Large intestine (tissue), 3 donors: ENCODE results near the gene METTL13. TPM values are rescaled to one million over a fixed set of nuclear protein-coding genes. Genes with fewer than 3 reads are reported as not detected.

ENCODE experiments used
- DNase-seq, 2 donors: peaks; one replicate each; pipeline versions ENCODE4 v3.0.0 to v3.0.0-alpha.2; 2013
- H3K27ac ChIP-seq: one replicate; pipeline ENCODE4 v1.5.1; 2013; ENCODE audit warnings: low read length
- H3K27me3 ChIP-seq: 2 replicates; pipeline ENCODE4 v1.6.1; 2013; ENCODE audit warnings: low read length; ENCODE audit not compliant: control insufficient read depth, insufficient read depth
- H3K36me3 ChIP-seq: 2 replicates; pipeline ENCODE4 v1.6.1; 2013; ENCODE audit warnings: low read length; ENCODE audit not compliant: control insufficient read depth, insufficient read depth
- H3K4me1 ChIP-seq: one replicate; pipeline ENCODE4 v1.6.1; 2013; ENCODE audit warnings: low read length; ENCODE audit not compliant: control insufficient read depth, insufficient read depth
- H3K4me3 ChIP-seq: one replicate; pipeline ENCODE4 v1.5.1; 2013; ENCODE audit warnings: low read length
- H3K9me3 ChIP-seq: one replicate; pipeline ENCODE4 v1.6.1; 2013; ENCODE audit warnings: mild to moderate bottlenecking, low read depth, low read length, moderate library complexity; ENCODE audit not compliant: control insufficient read depth
- WGBS: methylation state at CpG from one replicate; pipeline ENCODE4 v1.1.5; 2013; ENCODE audit warnings: low lambda C conversion rate; ENCODE audit not compliant: insufficient coverage; 5-methylcytosine and 5-hydroxymethylcytosine counted together
- polyA plus RNA-seq: library from polyadenylated mRNA; unstranded; fragments of 120-200 nt; gene quantifications from one replicate; pipeline ENCODE4 v1.2.1, GENCODE V29; 2013

The METTL13 gene
- polyA plus RNA-seq, 1 donor = 28.2 TPM

GRCh38 chr1:171743081-171743870 is 38.2 kb upstream of the METTL13 start:
- H3K36me3 ChIP-seq = no peaks in the 10 kb centered on the region
- peak overlapping the region; percentile 97 for H3K27ac ChIP-seq
- H3K9me3 ChIP-seq = no peaks in the 10 kb centered on the region
- 20% methylated on average over 1 of the region's 8 CpGs for WGBS
- peak in 1 of 2 donors; percentile 29 for DNase-seq
- H3K4me3 ChIP-seq = no peak overlapping the region
- H3K4me1 ChIP-seq = peaks cover 6% of the 10 kb centered on the region
- no peaks in the 10 kb centered on the region for H3K27me3 ChIP-seq

DNA sequence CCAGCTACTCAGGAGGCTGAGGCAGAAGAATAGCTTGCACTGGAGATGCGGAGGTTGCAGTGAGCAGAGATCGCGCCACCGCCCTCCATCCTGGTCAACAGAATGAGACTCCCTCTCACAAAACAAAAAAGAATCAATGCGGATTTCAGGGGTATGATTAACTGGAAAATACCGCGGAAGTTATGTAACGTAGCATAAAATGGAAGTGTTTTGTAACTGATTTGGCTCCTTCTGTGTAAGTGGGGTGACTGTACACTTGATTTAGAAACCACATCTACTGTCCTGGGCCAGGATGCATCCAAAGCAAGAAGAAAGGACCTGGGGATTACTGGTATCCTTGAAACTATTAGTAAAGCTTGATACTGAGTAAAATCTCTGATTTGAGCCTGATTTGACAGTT is 36.5 kb upstream of the METTL13 start:
- WGBS = 95% methylated on average over 7 of the region's 8 CpGs
- peaks cover 6% of the 10 kb centered on the region for H3K4me1 ChIP-seq
- H3K4me3 ChIP-seq = no peak overlapping the region
- H3K27ac ChIP-seq = no peak overlapping the region
- DNase-seq = no peak
- no peaks in the 10 kb centered on the region for H3K9me3 ChIP-seq
- H3K27me3 ChIP-seq = no peaks in the 10 kb centered on the region
- no peaks in the 10 kb centered on the region for H3K36me3 ChIP-seq

DNA sequence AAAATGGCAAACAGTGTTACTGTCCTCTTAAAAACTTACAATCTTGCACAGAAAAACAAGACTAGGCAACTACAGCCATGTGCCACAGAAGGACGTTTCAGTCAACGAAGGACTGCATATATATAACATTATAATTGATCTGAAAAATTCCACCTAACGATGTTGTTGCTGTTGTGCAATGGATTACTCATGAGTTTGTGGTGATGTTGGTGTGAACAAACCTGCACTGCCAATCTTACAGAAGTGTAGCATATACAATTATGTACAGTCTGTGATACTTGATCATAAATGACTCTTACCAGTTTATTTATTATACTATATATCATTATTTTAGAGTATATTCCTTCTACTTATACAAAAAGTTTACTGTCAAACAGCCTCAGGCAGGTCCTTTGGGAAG is 32.8 kb upstream of the METTL13 start:
- no peak overlapping the region for H3K4me3 ChIP-seq
- no peaks in the 10 kb centered on the region for H3K4me1 ChIP-seq
- DNase-seq = no peak
- H3K36me3 ChIP-seq = no peaks in the 10 kb centered on the region
- no peaks in the 10 kb centered on the region for H3K27me3 ChIP-seq
- no CpG with 5 or more reads among the region's 3 CpGs for WGBS
- H3K27ac ChIP-seq = no peak overlapping the region
- H3K9me3 ChIP-seq = no peaks in the 10 kb centered on the region

- H3K36me3 ChIP-seq = no peaks in the 10 kb centered on the region
- H3K27me3 ChIP-seq = no peaks in the 10 kb centered on the region
- no peak overlapping the region for H3K4me3 ChIP-seq
- no peaks in the 10 kb centered on the region for H3K4me1 ChIP-seq
- no peaks in the 10 kb centered on the region for H3K9me3 ChIP-seq
- no peak for DNase-seq
- H3K27ac ChIP-seq = no peak overlapping the region
- WGBS = no CpG with 5 or more reads among the region's 6 CpGs
These were observed 30.2 kb upstream of the METTL13 start for GRCh38 chr1:171751221-171751620.

GRCh38 chr1:171753182-171753581 is 28.3 kb upstream of the METTL13 start:
- peaks cover 5% of the 10 kb centered on the region for H3K27me3 ChIP-seq
- WGBS = 100% methylated on average over 2 of the region's 2 CpGs
- DNase-seq = no peak
- no peak overlapping the region for H3K27ac ChIP-seq
- no peaks in the 10 kb centered on the region for H3K9me3 ChIP-seq
- H3K36me3 ChIP-seq = no peaks in the 10 kb centered on the region
- H3K4me3 ChIP-seq = no peak overlapping the region
- no peaks in the 10 kb centered on the region for H3K4me1 ChIP-seq

DNA sequence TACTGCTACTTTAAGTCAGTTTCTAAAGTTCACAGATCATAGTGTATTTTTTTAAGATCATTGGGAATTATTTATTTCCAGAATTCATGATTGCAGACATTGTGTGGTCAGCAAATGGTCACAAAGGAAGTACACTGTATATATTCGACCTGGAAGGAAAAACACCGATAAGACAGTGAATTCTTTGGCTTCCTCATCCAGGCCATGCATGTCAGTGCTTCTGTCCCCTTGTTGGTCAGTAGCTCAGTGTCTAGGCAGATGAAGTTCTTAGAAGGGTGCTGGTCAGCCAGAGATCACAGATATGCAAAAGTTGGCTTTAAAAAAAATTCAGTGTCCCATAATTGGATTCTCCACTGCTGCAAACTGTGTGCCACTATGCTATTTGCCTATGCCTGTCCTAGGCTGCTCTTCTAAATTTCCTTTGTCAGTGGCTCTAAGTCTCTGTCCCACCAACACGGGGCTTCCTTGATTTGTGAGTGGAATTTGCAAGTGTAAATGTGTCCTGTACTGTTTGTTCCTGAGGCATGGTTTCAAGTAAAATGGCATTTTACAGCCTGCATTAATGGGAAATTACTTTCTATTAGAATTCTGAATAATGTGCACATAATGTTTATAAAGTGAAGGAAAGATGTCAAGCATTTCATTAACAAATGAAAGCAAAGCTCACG is 27.6 kb upstream of the METTL13 start:
- H3K27ac ChIP-seq = no peak overlapping the region
- H3K27me3 ChIP-seq = peaks cover 6% of the 10 kb centered on the region
- no peaks in the 10 kb centered on the region for H3K36me3 ChIP-seq
- WGBS = no CpG with 5 or more reads among the region's 4 CpGs
- DNase-seq = no peak
- no peaks in the 10 kb centered on the region for H3K4me1 ChIP-seq
- H3K4me3 ChIP-seq = no peak overlapping the region
- no peaks in the 10 kb centered on the region for H3K9me3 ChIP-seq

- peaks cover 6% of the 10 kb centered on the region for H3K27me3 ChIP-seq
- H3K4me3 ChIP-seq = no peak overlapping the region
- WGBS = 100% methylated on average over 2 of the region's 4 CpGs
- no peaks in the 10 kb centered on the region for H3K4me1 ChIP-seq
- no peaks in the 10 kb centered on the region for H3K9me3 ChIP-seq
- H3K36me3 ChIP-seq = no peaks in the 10 kb centered on the region
- no peak for DNase-seq
- no peak overlapping the region for H3K27ac ChIP-seq
These were observed 27.1 kb upstream of the METTL13 start for GRCh38 chr1:171754353-171754705.

GRCh38 chr1:171754971-171755370 is 26.5 kb upstream of the METTL13 start:
- Histone ChIP-seq H3K27me3 (peaks cover 6% of the 10 kb centered on the region), H3K36me3 (no peaks in the 10 kb centered on the region), H3K9me3 (no peaks in the 10 kb centered on the region), H3K27ac (no peak overlapping the region), H3K4me3 (no peak overlapping the region), H3K4me1 (no peaks in the 10 kb centered on the region)
- 100% methylated on average over 1 of the region's 1 CpG for WGBS
- no peak for DNase-seq

DNA sequence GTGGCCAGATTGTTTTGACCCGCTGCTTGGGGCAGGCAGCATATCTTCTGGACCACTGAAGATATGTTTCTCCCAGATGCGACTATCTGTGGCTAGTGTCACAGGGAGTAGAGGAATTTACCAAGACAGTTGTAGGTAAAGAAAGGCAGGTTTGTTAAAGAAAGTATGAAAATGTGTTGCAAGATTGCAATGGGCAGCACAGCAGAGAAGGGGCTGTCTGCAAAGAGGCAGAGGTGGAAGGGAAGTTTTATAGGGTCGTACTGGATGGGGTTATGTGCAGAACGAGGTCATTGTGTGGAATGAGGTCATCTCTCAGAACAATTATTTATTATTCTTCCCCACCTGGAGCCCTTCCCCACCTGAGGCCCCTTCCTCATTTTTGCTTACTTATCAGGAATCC is 24.6 kb upstream of the METTL13 start:
- no peak for DNase-seq
- Histone ChIP-seq H3K9me3 (no peaks in the 10 kb centered on the region), H3K36me3 (no peaks in the 10 kb centered on the region), H3K4me3 (no peak overlapping the region), H3K27me3 (peaks cover 6% of the 10 kb centered on the region), H3K27ac (no peak overlapping the region), H3K4me1 (no peaks in the 10 kb centered on the region)
- WGBS = no CpG with 5 or more reads among the region's 4 CpGs

DNA sequence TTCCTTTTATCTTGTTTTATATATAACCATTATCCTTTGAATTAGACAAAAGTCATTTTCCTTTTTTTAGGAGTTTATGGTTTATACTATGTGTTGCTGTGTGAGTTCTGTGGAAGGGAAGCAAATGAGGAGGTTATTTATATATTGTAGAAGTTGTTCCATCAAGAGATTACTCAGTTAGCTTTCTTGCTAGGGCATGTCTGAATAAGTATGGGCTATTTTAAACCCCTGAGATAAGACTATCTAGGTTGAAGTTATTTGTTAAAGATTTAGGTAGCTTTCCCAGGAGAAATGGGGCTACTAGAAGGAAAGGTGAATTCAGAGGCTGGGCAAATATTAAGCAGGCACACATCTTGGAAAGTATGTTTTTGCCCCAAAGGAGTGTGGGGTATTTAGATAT is 23.4 kb upstream of the METTL13 start:
- H3K9me3 ChIP-seq = no peaks in the 10 kb centered on the region
- H3K4me3 ChIP-seq = no peak overlapping the region
- H3K36me3 ChIP-seq = no peaks in the 10 kb centered on the region
- no peaks in the 10 kb centered on the region for H3K4me1 ChIP-seq
- no peak for DNase-seq
- no peak overlapping the region for H3K27ac ChIP-seq
- H3K27me3 ChIP-seq = peaks cover 6% of the 10 kb centered on the region

DNA sequence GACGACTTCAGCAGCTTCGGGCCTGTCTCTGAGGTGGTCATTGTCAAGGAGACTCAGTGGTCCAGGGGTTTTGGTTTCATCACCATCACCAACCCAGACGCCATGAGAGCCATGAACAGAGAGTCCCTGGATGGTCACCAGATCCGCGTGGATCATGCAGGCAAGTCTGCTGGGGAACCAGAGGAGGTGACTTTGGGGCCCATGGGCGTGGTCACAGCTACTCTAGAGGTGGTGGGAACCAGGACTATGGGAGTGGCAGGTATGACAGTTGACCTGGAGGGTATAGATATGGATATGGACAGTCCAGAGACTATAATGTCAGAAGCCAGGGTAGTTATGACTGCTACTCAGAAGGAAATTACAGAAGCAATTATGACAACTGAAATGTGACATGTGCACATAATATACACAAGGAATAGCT is 19.3 kb upstream of the METTL13 start:
- WGBS = no CpG with 5 or more reads among the region's 6 CpGs

More for the DNA sequence above, 19.3 kb upstream of the METTL13 start:
- no peaks in the 10 kb centered on the region for H3K36me3 ChIP-seq
- peaks cover 12% of the 10 kb centered on the region for H3K27me3 ChIP-seq
- DNase-seq = no peak
- H3K4me1 ChIP-seq = no peaks in the 10 kb centered on the region
- H3K4me3 ChIP-seq = no peak overlapping the region
- H3K9me3 ChIP-seq = no peaks in the 10 kb centered on the region
- no peak overlapping the region for H3K27ac ChIP-seq
